K562 (cell line): ENCODE data around the gene PLCD4.
A peak's percentile ranks its signal among the peaks of the same experiment; 100 is the strongest.

Experiments
- BRCA1 ChIP-seq, 2 experiments: fragments of 450-650 bp in 1 of 2; sonication (generic) in 1 of 2; formaldehyde crosslinking in 1 of 2; IDR thresholded peaks; 2 replicates each; pipeline versions ENCODE4 v1.5.0 to v1.6.1; 2017 to 2020; ENCODE audit warnings: mild to moderate bottlenecking in 1 of 2, missing genetic modification reagents in 1 of 2
- CGGBP1 ChIP-seq: fragments of 250-450 bp; sonication (Bioruptor Pico); IDR thresholded peaks from 2 replicates; pipeline ENCODE4 v1.9.0; 2021; ENCODE audit warnings: mild to moderate bottlenecking
- CTCF ChIP-seq, 3 experiments: IDR thresholded peaks in 2 of 3; conservative IDR thresholded peaks in 1 of 3; 2 replicates each; pipeline ENCODE4 v1.5.1; 2011 to 2012; ENCODE audit warnings: low read length in 3 of 3, mild to moderate bottlenecking in 3 of 3, control low read depth in 2 of 3, improper control_type of control experiment in 1 of 3, inconsistent platforms in 1 of 3, low read depth in 1 of 3, mixed read lengths in 1 of 3, moderate library complexity in 1 of 3; ENCODE audit not compliant: insufficient read depth in 2 of 3
- GTF2A2 ChIP-seq: IDR thresholded peaks from 2 replicates; pipeline ENCODE4 v1.6.1; 2016; ENCODE audit warnings: mild to moderate bottlenecking, missing genetic modification characterization, missing compliant biosample characterization
- HDAC2 ChIP-seq: fragments of 450-650 bp; IDR thresholded peaks from 2 replicates; pipeline ENCODE4 v1.6.1; 2016; ENCODE audit warnings: mild to moderate bottlenecking
- NR2F6 ChIP-seq: fragments of 450-650 bp; formaldehyde crosslinking; IDR thresholded peaks from 2 replicates; pipeline ENCODE4 v1.4.0; 2020; ENCODE audit warnings: mild to moderate bottlenecking
- NRF1 ChIP-seq, 2 experiments: fragments of 450-650 bp; IDR thresholded peaks in 1 of 2; conservative IDR thresholded peaks in 1 of 2; 2 replicates each; pipeline ENCODE4 v1.6.1; 2014; ENCODE audit warnings: mild to moderate bottlenecking in 2 of 2
- ZKSCAN8 ChIP-seq: fragments of 200-800 bp; sonication (Bioruptor generic); IDR thresholded peaks from 2 replicates; pipeline ENCODE4 v1.6.1; 2016; ENCODE audit warnings: missing genetic modification characterization, missing compliant biosample characterization
- ZNF274 ChIP-seq: IDR thresholded peaks from 2 replicates; pipeline ENCODE4 v1.6.1; 2011; ENCODE audit warnings: low read depth, mild to moderate bottlenecking, low read length, moderate library complexity, borderline replicate concordance
- TF ChIP-seq, protein P1 (sequence below): fragments of 250-450 bp; sonication (Bioruptor Pico); IDR thresholded peaks from 2 replicates; pipeline ENCODE4 v1.4.0; 2020
- TF ChIP-seq, protein P2 (sequence below), 2 experiments: fragments of 450-650 bp in 1 of 2; sonication (generic) in 1 of 2; formaldehyde crosslinking in 1 of 2; IDR thresholded peaks in 1 of 2; conservative IDR thresholded peaks in 1 of 2; 2 replicates each; pipeline versions ENCODE4 v1.6.1 to v1.8.1; 2016 to 2023; ENCODE audit warnings: mild to moderate bottlenecking in 2 of 2, moderate library complexity in 2 of 2, inconsistent platforms in 1 of 2, missing genetic modification reagents in 1 of 2

- TF ChIP-seq CTCF (IDR thresholded peaks at IDR 0.05 in 2 of 3, conservative IDR thresholded peaks at IDR 0.05 in 1 of 3; ENCODE audit: insufficient read depth in 2 of 3, low read depth in 1 of 3, low read length in 3 of 3) (no peak), NR2F6 (CRISPR knock-in tag) (no peak), GTF2A2 (tag) (no peak), BRCA1 (IDR thresholded peaks at IDR 0.05) (no peak), BRCA1 (CRISPR knock-in tag; IDR thresholded peaks at IDR 0.05) (no peak), CGGBP1 (CRISPR knock-in tag) (no peak), NRF1 (conservative IDR thresholded peaks at IDR 0.05 in 1 of 2, IDR thresholded peaks at IDR 0.05 in 1 of 2) (no peak), ZKSCAN8 (CRISPR knock-in tag) (no peak), HDAC2 (no peak), ZNF274 (no peak)
- TF ChIP-seq, protein P1, sequence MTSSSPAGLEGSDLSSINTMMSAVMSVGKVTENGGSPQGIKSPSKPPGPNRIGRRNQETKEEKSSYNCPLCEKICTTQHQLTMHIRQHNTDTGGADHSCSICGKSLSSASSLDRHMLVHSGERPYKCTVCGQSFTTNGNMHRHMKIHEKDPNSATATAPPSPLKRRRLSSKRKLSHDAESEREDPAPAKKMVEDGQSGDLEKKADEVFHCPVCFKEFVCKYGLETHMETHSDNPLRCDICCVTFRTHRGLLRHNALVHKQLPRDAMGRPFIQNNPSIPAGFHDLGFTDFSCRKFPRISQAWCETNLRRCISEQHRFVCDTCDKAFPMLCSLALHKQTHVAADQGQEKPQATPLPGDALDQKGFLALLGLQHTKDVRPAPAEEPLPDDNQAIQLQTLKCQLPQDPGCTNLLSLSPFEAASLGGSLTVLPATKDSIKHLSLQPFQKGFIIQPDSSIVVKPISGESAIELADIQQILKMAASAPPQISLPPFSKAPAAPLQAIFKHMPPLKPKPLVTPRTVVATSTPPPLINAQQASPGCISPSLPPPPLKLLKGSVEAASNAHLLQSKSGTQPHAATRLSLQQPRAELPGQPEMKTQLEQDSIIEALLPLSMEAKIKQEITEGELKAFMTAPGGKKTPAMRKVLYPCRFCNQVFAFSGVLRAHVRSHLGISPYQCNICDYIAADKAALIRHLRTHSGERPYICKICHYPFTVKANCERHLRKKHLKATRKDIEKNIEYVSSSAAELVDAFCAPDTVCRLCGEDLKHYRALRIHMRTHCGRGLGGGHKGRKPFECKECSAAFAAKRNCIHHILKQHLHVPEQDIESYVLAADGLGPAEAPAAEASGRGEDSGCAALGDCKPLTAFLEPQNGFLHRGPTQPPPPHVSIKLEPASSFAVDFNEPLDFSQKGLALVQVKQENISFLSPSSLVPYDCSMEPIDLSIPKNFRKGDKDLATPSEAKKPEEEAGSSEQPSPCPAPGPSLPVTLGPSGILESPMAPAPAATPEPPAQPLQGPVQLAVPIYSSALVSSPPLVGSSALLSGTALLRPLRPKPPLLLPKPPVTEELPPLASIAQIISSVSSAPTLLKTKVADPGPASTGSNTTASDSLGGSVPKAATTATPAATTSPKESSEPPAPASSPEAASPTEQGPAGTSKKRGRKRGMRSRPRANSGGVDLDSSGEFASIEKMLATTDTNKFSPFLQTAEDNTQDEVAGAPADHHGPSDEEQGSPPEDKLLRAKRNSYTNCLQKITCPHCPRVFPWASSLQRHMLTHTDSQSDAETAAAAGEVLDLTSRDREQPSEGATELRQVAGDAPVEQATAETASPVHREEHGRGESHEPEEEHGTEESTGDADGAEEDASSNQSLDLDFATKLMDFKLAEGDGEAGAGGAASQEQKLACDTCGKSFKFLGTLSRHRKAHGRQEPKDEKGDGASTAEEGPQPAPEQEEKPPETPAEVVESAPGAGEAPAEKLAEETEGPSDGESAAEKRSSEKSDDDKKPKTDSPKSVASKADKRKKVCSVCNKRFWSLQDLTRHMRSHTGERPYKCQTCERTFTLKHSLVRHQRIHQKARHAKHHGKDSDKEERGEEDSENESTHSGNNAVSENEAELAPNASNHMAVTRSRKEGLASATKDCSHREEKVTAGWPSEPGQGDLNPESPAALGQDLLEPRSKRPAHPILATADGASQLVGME (CRISPR knock-in tag) = no peak
- TF ChIP-seq, protein P2, sequence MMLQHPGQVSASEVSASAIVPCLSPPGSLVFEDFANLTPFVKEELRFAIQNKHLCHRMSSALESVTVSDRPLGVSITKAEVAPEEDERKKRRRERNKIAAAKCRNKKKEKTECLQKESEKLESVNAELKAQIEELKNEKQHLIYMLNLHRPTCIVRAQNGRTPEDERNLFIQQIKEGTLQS (IDR thresholded peaks at IDR 0.05) = peak; percentile 59
- TF ChIP-seq, protein P2 (CRISPR knock-in tag; conservative IDR thresholded peaks at IDR 0.05) = no peak
Measured at GRCh38 chr2:218582076-218582475, 25.6 kb upstream of the PLCD4 start.
